ENCODE measurements around the gene SMOC2.

The SMOC2 gene, protein sequence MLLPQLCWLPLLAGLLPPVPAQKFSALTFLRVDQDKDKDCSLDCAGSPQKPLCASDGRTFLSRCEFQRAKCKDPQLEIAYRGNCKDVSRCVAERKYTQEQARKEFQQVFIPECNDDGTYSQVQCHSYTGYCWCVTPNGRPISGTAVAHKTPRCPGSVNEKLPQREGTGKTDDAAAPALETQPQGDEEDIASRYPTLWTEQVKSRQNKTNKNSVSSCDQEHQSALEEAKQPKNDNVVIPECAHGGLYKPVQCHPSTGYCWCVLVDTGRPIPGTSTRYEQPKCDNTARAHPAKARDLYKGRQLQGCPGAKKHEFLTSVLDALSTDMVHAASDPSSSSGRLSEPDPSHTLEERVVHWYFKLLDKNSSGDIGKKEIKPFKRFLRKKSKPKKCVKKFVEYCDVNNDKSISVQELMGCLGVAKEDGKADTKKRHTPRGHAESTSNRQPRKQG

DNA sequence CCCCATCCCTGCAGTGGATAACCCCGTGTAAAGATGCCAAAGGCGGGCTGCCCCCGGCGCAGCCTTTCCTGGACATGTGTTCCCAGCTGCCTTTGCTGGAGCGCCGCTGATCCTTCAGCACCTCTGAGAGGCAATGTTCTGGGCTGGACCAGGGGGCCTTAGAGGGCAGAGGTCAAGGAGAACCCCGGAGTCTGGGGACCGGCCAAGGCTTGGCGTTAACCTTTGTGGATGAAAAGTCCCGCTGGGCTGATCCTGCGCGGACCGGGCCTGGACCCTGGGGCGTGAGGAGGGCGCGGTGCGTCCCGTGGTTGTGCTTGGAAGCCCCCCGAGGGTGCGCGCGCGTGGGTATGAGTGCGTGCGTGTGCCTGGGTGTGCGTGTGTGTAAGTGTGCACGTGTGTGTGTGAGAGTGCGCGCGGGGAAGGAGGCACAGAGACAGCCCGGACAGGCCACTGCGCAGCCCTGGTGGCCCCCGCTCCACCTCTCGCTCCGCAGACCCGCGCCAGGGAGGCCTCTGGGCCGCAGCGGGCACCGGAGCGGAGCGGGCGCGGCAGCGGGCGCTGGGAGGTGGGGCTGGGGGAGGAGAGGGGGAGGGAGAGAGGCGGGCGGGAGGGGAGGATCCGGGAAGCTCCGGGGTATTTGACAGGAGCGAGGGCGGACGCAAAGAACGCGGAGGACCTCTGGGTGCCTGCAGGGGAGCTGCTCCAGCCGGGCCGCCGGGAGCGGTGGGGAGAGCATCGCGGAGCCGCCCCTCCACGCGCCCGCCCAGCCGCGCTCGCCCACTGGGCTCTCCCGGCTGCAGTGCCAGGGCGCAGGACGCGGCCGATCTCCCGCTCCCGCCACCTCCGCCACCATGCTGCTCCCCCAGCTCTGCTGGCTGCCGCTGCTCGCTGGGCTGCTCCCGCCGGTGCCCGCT is at the start of gene SMOC2:
Gene SMOC2 (plus strand): TSS at position 665 of the 914 bp plus-strand sequence. CDS start 187 bp downstream, at position 852.
- no peak for DNase-seq

DNA sequence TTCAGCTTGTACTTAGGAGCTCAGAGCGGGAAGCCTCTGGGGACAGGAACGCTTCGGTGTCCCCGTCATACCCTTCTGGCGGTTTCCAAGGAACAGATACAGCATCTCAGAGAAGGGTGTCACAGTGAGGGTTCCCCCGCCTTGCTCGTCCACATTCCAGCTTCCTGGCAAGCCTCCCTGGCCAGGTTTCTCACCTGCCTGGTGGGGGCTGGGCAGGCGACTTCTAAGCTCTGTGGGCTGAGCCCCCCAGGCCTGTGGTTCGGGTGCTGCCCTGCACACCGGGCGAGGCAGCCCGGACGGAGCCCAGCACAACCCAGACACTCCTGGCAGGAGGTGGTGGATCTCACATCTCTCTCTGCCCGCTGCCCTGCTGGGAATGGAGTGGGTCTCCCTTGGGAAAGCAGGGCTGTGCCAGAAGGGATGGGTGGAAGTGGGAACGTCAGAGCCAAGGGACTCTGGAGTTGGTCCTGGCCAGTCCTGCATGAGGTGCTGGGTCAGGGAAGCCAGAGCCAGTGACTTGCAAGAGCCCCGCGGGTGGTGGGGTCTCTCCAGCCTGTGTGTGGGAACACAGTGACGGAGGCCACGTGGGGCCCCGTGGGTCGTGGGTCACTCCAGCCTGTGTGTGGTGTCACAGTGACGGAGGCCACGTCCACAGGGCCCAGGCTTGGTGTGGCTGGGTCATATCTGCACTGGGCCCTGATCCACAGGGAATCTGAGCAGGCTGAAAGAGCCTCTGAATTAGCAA is 47.7 kb upstream of the SMOC2 start:
- DNase-seq, result no peak

DNA sequence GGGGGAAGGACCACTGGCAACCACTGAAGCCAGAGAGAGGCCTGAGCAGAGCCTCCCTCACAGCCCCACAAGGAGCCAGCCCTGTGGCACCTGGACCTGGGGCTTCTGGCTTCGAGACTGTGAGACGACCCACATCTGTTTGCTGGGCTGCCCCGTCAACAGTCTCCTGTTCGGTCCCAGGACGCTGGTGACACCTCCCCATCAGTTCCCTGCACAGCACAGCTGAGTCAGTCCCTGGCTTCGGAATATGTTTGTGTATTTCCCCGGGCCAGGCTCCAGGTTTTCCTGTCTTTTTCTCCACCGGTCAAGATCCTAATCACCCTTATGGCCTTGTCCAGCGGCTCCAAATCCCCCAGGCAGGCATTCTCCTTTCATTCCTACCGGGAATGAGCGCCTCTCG is 46.4 kb upstream of the SMOC2 start:
- no peak for DNase-seq

DNA sequence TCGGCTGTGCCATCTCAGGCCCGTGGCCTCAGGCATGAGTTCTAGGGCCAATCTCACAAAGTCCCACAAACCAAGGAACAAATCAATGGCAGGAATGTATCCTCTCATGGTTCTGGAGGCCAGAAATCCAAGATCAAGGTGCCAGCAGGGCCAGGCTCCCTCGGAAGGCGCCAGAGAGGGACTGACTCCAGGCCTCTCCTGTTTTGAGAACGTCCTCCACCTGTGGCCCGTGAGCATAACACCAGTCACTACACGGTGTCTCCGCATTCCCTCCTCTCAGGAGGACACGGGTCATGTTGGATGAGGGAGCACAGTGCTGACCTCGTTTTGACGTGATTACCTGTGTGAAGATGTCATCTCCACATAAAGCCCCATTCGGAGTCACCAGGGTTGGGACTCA is 45.0 kb upstream of the SMOC2 start:
- no peak for DNase-seq

DNA sequence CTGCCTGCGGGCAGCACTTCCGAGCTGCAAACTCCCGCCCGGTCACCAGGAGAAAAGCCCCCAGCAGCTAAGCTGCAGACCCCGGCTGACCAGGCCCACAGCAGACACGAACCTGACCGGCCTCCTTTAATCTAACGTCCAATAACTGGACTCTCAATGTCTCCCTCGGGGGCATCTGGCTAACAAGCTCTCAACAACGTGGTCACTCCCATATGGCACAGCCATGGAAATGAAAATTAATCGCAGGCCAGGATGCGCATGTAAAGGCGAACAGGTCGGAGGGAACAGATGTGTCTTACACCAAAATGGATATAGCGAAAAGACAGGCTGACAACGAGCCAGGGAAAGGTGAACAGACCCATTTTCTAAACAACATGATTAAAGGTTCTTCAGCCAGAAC is 44.4 kb upstream of the SMOC2 start:
- DNase-seq, result no peak

DNA sequence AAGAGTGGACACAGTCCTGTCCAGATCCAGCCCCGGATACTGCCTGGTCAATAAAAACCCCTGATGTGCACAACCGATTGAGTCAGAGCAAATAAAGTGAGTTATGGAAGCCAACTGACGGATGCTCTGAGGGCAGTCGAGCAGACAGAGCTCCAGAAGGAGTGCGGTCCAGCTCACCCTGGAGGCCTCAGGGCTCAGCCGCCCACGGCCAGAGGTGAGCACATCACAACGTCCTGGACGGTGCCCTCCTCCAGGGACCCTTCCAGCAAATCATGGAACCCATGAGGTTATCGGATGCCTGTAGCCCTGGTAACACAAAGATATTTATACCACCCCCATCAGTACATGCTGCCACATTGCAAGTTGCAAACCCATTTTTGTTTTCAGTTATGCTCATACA is 44.0 kb upstream of the SMOC2 start:
- no peak for DNase-seq

DNA sequence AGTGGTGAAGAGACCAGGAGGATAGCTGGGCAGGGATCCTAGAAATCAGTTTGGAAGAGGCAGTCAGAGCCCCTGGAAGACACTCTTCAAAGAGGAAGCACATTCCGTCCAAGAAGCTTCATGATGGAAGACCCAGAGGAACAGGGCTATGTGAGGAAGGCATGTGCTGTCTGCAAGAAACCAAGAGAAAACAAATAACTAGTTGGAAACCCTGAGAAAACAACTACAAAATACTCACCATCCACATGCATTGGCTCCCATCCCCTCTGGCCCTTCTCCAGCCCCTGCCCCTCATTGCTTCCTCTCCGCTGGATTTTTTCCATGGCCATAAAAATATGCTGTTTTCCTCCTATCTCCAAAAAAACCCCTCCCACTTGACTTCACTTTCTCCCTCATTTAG is 40.9 kb upstream of the SMOC2 start:
- no peak for DNase-seq

DNA sequence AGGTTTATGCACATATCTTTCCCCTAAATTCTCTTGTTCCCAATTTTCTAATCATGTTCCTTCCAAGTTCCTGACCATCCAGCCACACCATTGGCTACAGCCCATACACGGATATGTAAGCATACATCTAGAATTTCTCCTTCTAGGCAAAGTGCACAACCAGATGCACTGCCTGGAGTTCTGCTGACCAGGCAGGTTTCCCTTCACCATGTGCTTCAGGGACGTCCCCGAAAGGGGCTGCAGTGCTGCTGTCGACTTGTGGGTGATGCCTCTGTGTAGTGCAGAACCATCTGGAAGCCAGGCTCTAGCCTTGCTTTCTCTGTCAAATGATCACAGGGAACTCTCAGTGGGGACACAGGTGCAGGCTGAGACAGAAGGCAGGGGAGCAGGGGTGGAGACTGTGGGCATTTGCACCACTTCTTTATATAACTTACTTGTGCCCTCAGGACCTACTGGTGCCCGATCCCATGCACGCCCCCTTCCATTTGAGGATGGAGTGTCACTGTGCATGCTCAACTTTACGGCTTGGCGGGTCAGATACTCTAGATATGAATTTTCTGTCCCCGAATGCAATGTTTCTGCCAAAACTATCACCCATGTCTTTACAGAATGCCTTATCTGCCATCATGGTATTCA is 37.5 kb upstream of the SMOC2 start:
- DNase-seq, result no peak

DNA sequence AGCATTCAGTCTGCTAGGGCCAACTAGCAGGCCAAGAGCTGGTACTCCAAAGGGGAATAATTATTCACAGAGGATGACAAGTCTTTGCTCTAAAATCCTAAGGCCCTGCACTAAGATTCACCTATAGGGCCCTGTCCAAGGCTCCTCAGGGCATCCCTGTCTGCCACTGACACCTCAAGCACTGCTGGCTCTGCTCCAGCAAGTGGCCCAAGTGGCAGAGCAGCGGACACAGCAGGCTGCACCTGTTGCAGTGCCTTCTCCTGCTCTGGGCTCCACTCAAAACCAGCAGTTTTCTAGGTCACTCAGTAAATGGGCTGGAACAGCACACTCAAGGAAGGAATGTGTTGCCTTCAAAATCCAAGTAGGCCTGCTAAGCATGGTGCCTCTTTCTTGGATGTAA is 36.4 kb upstream of the SMOC2 start:
- DNase-seq, result no peak

DNA sequence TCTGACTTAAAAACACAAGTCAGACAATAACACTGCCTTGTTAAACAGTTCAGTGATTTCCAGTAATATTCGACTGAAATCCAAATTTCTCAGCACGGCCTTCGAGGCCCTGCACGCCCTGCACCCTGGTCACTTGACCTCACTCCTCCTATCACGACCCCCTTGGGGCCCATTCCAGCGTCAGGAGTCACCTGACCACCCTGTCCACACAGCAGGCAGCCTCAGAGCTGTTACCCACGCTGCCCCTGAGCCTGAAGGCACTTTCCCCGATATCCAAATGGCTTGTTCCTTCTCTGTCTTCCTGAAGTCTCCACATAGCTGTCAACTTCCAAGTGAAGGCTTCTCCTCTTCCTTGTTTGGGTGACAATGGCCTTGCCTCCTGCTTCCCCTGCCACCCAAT is 33.1 kb upstream of the SMOC2 start:
- DNase-seq, result no peak

DNA sequence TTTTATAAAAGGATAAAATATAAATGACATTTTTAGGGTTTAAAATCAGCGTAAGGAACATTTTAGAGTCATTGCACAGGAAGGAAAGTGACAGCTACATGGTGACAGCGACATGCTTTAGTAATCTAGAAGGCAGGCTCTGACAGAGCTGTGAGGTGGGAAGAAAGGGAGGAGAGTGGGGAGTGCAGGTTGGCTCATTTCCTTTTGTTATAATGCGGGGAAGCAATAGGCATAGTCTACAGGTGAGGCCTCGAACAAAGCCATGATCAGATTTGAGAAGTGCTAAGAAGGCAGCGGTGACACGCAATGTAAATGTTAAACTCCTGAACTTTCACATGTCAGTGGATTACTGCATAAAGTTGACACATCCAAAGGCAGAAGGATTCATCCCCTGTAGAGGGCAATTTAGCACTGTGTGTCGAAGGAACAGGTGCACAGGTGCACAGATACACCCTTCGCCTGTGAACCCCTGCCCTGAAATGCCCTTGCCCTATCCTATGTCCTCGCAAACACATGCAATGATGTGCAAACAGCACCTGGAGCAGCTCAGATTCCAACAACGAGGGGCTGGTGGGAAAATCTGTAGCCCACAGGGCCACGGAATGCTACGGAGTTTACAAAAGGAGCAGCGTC is 32.4 kb upstream of the SMOC2 start:
- no peak for DNase-seq

DNA sequence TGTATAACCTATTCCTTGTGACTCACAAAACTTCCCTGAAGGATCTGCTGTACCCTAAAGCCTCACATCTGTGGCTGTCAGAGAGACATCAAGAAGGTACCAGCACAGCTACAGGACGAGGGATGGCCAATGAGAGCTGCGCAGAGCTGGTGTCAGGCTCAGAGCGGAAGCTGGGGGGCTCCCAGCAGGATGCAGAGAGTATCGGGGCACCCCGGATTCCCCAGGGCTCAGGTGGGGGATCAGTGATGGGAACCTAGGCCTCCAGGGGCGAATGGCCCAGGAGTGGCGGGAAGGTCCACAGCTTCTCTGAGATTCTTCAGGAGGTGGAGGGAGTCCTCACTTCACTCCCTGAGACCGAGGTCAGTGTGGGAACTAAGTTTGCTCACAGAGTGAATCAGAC is 30.9 kb upstream of the SMOC2 start:
- no peak for DNase-seq

DNA sequence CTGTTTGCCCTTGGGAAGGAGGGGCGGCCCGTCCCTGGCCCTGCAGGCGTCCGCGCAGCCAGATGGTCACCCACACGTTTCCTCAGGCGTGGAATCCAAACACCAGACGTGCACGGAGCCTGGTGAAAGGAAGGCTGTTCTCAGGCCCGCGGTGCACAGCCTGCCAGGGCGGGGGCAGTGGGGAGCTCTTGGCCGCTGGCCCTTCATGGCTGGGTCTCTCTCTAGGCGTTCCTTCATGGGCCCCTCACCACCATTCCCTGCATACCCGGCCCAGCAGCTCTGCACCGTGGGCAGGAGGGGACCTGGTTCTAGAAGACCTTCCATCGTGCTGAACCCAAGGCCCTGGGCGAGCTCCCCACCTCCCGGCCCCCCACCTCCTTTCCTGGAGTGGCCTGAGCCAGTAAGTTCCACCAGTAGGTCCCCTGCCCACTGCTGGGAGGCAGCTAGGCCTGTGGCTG is 30.4 kb upstream of the SMOC2 start:
- no peak for DNase-seq

DNA sequence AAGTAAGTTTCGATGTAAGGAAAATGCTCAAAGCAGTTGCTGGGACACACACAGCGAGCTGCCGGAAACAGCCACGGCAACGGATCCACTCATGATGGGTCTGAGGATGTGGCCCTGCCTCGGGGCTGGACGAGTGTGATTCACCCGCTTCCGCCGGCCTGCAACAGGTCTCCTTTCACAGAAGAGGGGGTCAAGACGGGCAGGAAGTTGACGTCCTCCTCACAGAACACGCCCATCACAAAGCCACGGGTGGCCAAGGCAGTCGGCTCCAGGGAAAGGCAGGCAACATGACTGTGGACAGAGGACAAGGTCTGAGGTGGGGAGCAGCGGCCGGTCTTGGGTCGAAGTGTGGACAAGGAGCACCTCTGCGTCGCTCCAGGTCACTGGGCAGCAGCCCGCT is 29.9 kb upstream of the SMOC2 start:
- no peak for DNase-seq

DNA sequence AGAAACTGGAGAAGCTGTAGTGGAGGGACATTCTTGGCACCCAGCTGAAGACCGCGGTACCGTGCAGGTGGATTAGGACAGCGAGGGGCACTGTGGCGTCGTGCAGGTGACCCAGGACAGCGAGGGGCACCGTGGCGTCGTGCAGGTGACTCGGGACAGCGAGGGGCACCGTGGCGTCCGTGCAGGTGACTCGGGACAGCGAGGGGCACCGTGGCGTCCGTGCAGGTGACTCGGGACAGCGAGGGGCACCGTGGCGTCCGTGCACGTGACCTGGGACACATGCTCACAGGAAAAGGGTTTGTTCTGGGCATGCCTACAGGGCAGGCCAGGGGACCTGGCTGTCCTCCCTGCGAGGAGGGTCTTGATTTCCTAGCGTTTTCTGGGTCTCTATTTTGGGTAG is 29.2 kb upstream of the SMOC2 start:
- no peak for DNase-seq

DNA sequence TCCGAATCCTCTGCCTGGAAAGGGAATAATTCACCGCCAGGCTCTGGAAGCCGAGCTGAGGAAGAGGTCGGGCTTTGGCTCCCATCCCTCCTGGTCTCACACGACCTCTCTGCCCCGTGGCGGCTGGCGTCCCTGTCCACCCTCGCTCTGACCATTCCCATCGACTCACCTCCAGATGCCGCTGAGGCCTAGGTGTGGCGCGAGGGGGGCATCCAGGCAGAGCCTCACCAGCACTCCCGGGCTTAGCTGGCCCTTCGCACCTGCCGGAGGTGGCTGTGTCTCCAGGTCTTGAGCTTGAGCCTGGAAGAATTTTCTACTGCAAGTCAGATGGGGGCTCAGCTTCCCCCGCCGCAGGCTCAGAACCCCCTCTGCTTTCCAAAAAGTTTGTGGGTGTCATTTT is 28.5 kb upstream of the SMOC2 start:
- no peak for DNase-seq

DNA sequence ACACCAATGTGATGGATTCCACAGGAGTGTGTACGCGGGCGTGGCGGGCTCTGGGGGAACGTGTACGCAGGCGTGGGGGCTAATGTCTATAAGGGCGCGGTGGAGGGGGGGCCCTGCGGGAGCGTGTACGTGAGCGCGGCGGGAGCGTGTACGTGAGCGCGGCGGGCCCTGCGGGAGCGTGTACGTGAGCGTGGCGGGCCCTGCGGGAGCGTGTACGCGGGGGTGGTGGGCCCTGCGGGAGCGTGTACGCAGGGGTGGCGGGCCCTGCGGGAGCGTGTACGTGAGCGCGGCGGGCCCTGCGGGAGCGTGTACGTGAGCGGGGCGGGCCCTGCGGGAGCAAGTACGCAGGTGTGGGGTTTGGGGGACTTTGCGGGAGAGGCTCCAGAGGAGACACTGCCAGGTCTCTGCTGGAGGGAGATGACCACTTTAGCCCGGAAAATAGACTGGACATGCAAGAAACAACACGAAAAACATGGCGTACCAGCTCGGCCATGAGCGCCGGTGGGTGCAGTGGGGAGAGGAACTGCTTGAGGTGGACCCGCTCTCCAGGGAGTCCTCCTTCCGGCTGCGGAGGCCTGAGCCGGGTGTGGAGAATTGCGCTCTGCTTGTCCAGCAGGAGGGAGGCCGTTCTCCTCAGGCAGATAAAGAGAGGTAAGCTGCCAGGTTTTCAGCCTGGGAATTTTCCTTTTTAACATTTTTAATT is 27.8 kb upstream of the SMOC2 start:
- DNase-seq, result no peak

DNA sequence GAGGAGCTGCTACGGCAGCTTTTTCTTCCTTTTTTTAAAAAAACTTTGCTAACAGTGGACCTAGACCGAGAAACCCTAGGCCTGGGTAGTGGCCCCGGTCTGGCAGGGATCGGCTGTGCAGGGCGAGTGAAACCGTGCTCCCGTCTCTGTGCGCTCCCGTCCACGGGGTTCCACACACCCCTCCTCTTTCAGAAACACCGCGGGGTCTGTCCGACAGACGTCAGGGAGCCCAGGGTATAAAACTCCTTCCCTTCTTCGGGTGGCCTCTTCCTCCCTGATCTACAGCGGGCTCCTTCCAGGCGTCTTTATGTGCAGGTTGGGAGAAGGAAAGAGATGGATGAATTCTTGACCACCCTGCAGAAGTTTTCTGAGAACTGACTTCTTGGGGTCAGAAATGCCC is 27.1 kb upstream of the SMOC2 start:
- no peak for DNase-seq

DNA sequence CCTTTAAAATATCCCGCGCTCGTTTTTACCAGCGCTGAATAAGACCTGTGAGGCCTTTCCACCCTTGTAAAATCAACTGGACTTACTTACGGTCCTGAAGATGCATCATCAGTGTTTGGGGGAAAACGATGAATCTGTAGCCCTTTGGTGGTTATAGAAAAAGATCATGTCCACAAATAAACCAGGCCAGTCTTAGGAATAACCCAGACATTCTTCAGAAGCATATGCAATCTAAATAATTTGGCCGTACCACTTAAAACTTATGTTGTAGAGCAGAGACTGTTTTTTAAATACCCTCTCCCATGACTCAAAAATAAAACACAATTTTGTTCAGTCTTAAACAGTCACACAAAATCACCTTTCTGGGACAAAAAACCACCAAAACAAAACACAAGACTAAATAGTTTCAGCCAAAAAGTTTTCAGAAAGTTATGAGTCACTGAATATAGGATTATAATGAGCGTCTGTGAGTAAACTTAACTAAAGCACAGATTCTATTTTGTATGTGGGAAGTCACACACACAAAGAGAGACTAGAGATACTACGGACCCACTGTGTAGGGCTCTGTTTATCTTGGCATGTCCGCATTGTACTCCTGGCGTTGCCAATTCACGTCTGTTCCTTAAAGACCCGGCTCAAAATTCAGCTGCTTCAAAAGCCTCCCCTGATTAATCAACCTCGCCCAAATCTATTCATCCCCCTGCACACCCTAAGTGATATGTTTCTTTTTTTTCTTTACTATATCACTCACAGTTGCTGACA is 26.5 kb upstream of the SMOC2 start:
- no peak for DNase-seq

DNA sequence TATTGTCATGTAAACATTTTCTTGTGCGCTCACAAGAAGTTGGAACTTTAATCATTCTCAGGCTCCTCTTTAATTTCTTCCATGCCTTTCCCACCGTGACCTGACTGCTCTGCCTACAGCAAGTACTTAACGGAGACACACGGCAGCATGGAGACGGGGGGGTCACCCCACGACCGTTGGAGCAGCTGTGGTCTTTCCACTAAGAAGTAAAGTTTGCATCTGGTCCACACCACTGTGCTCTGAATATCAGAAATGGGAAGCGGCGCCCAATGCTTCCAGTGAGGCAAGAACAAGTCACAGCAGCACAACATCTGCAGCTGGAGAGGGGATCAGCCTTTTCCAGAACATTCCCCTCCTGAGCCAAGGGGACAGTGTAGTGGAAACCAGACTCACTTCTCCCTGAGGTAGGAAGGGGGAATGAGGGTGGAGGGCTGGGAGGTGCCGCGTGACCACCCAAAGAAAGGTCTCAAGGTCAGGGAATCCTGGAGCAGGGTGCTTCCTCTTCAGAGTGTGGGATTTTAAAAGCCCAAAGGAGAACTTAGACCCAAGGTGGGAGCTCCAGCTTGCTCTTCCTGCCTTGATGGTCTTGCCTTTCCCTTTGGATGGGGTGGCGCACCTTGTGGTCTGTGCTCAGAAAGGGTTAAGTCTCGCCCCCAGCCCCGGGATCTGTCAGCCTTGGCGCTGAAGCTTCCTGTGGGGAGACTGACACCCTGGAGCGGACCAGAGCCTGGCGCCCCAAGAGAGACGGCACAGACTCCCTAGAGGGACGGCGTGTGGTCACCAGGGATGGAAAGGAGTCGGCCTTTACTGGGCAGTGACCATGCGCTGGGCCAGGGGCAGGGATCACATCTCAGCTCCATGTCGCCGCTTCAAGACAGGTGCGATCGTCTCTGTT is 25.6 kb upstream of the SMOC2 start:
- DNase-seq, result no peak
